Mesendoderm (in vitro differentiated cells): ENCODE results near the gene IGLL1.
"Not testable (repeated sequence)": the region's sequence is repeated elsewhere in the genome, so short reads cannot be mapped to it uniquely, and the experiment has no call there.

Experiments
- DNase-seq: peaks from one replicate; pipeline ENCODE4 v3.0.0; 2013
- H2AK5ac ChIP-seq: 2 replicates; pipeline ENCODE4 v1.6.1; 2013; ENCODE audit warnings: low read length, inconsistent platforms
- H2BK120ac ChIP-seq: 2 replicates; pipeline ENCODE4 v1.6.1; 2013; ENCODE audit warnings: low read depth, mild to moderate bottlenecking, low read length, moderate library complexity, mixed read lengths
- H2BK15ac ChIP-seq: replicated peaks from 2 replicates; pipeline ENCODE4 v1.6.1; 2013; ENCODE audit warnings: low read depth, mild to moderate bottlenecking, moderate library complexity
- H2BK5ac ChIP-seq: 2 replicates; pipeline ENCODE4 v1.6.1; 2013; ENCODE audit warnings: low read length, inconsistent platforms
- H3K18ac ChIP-seq: 2 replicates; pipeline ENCODE4 v1.6.1; 2013; ENCODE audit warnings: mild to moderate bottlenecking, low read length, mixed read lengths
- H3K23ac ChIP-seq: one replicate; pipeline ENCODE4 v1.6.1; 2013; ENCODE audit warnings: low read length
- H3K27ac ChIP-seq: 2 replicates; pipeline ENCODE4 v1.5.1; 2013; ENCODE audit warnings: low read depth, mild to moderate bottlenecking, inconsistent platforms, low read length, moderate library complexity
- H3K27me3 ChIP-seq: 2 replicates; pipeline ENCODE4 v1.6.1; 2013; ENCODE audit warnings: low read length, control low read depth, mild to moderate bottlenecking, inconsistent platforms; ENCODE audit not compliant: insufficient read depth, poor library complexity
- H3K36me3 ChIP-seq: 2 replicates; pipeline ENCODE4 v1.6.1; 2013; ENCODE audit warnings: low read length, inconsistent platforms; ENCODE audit not compliant: control insufficient read depth, insufficient read depth
- H3K4ac ChIP-seq: one replicate; pipeline ENCODE4 v1.6.1; 2013; ENCODE audit warnings: low read depth, mild to moderate bottlenecking, low read length, moderate library complexity
- H3K4me1 ChIP-seq: 2 replicates; pipeline ENCODE4 v1.6.1; 2013; ENCODE audit warnings: low read depth, low read length, inconsistent platforms; ENCODE audit not compliant: control insufficient read depth
- H3K4me2 ChIP-seq: 2 replicates; pipeline ENCODE4 v1.6.1; 2013; ENCODE audit warnings: low read length
- H3K4me3 ChIP-seq: 2 replicates; pipeline ENCODE4 v1.5.1; 2013; ENCODE audit warnings: mild to moderate bottlenecking, low read length
- H3K56ac ChIP-seq: one replicate; pipeline ENCODE4 v1.6.1; 2013; ENCODE audit warnings: low read length
- H3K79me1 ChIP-seq: 2 replicates; pipeline ENCODE4 v1.6.1; 2013; ENCODE audit warnings: low read length, inconsistent platforms
- H3K79me2 ChIP-seq: 2 replicates; pipeline ENCODE4 v1.6.1; 2013; ENCODE audit warnings: mild to moderate bottlenecking, low read length; ENCODE audit not compliant: control insufficient read depth, insufficient read depth
- H3K9ac ChIP-seq: 2 replicates; pipeline ENCODE4 v1.6.1; 2013; ENCODE audit warnings: low read length, inconsistent platforms
- H4K5ac ChIP-seq: one replicate; pipeline ENCODE4 v1.6.1; 2013; ENCODE audit warnings: low read length
- H4K8ac ChIP-seq: one replicate; pipeline ENCODE4 v1.6.1; 2013; ENCODE audit warnings: low read depth, mild to moderate bottlenecking, control low read depth, low read length, moderate library complexity
- WGBS: extraction: QIAGEN DNeasy Blood & Tissue Kit; methylation state at CpG from one replicate; pipeline ENCODE4 v1.1.7; 2013; ENCODE audit warnings: low lambda C conversion rate, missing lambda C conversion rate; ENCODE audit not compliant: insufficient coverage; ENCODE audit errors: extremely low coverage; 5-methylcytosine and 5-hydroxymethylcytosine counted together

The IGLL1 gene

DNA sequence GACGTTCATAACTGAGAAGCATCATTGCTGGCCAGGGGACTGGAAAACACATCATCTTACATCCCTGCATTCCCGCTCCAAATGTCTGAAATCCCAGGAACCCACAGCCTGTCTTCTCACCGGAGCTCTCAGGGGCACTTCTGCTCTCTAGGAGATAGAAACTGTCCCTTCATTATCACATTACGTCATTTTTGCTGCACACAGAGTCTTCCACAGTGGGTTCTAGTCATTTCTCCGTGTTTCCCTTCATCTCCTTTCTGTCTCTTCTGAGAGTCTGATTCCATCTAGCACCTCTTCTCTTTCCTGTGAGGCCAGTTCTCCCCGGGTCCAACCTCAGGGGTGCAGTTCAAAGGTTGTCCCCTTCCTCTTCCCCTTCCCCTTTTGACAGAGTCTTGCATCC is 15.8 kb upstream of the IGLL1 start:
- not testable (repeated sequence) for H3K27ac ChIP-seq, H3K23ac ChIP-seq, H3K79me2 ChIP-seq, H3K18ac ChIP-seq, H3K4ac ChIP-seq, H3K4me1 ChIP-seq, H2BK120ac ChIP-seq, H3K36me3 ChIP-seq, DNase-seq, H4K5ac ChIP-seq, H3K4me3 ChIP-seq, H2BK15ac ChIP-seq, H2BK5ac ChIP-seq, H3K56ac ChIP-seq, H3K79me1 ChIP-seq, H4K8ac ChIP-seq, H2AK5ac ChIP-seq, H3K9ac ChIP-seq, H3K27me3 ChIP-seq, H3K4me2 ChIP-seq
- WGBS, result no CpG with 5 or more reads among the region's 6 CpGs

DNA sequence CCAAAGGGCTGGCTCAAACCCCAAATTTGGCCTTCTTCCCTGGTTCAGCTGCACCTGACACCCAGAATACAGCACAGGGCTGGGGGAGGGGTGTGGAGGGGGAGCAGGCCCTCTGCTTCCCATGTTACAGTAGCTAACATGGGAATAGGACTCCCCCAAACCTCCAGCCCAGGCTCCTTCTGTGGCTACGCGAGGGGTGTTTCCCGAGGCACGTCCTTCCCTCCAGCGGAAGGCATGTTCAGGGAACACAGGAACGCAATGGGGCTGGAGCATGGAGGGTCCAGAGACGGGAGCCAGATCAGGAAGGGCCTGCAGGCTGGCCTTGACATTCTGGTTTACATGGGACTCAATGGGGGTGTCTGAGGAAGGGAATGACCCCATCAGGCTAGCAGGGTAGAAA is 11.8 kb upstream of the IGLL1 start:
- H2BK5ac ChIP-seq, result no peak overlapping the region
- peak overlapping the region; percentile 21 for H3K9ac ChIP-seq
- H3K4me1 ChIP-seq, result peaks cover 3% of the 10 kb centered on the region
- H2BK120ac ChIP-seq, result no peak overlapping the region
- H3K79me2 ChIP-seq, result no peaks in the 10 kb centered on the region
- H3K27me3 ChIP-seq, result no peaks in the 10 kb centered on the region
- H2BK15ac ChIP-seq, result no peak overlapping the region
- no CpG with 5 or more reads among the region's 7 CpGs for WGBS
- no peak overlapping the region for H3K27ac ChIP-seq
- no peak overlapping the region for H3K4me2 ChIP-seq
- H3K36me3 ChIP-seq, result no peaks in the 10 kb centered on the region
- no peak overlapping the region for H3K23ac ChIP-seq
- no peak overlapping the region for H3K18ac ChIP-seq
- no peak for DNase-seq
- H3K4ac ChIP-seq, result no peak overlapping the region
- H4K5ac ChIP-seq, result no peak overlapping the region
- no peak overlapping the region for H2AK5ac ChIP-seq
- no peak overlapping the region for H3K4me3 ChIP-seq
- H3K79me1 ChIP-seq, result no peaks in the 10 kb centered on the region
- peak overlapping the region; percentile 38 for H3K56ac ChIP-seq
- no peak overlapping the region for H4K8ac ChIP-seq

- Histone ChIP-seq H4K5ac (no peak overlapping the region), H3K27me3 (no peaks in the 10 kb centered on the region), H2BK120ac (no peak overlapping the region), H2AK5ac (no peak overlapping the region), H3K4ac (no peak overlapping the region), H3K79me1 (no peaks in the 10 kb centered on the region), H3K4me1 (peaks cover 3% of the 10 kb centered on the region), H3K79me2 (no peaks in the 10 kb centered on the region), H3K27ac (no peak overlapping the region), H3K9ac (peak overlapping the region; percentile 33), H4K8ac (no peak overlapping the region), H3K4me3 (no peak overlapping the region), H2BK15ac (no peak overlapping the region), H2BK5ac (no peak overlapping the region), H3K18ac (no peak overlapping the region), H3K36me3 (no peaks in the 10 kb centered on the region), H3K4me2 (no peak overlapping the region), H3K56ac (peak overlapping the region; percentile 51), H3K23ac (no peak overlapping the region)
- WGBS, result no CpG with 5 or more reads among the region's 11 CpGs
- DNase-seq, result peak; percentile 84
Measured at GRCh38 chr22:23591201-23591791, 11.2 kb upstream of the IGLL1 start.

DNA sequence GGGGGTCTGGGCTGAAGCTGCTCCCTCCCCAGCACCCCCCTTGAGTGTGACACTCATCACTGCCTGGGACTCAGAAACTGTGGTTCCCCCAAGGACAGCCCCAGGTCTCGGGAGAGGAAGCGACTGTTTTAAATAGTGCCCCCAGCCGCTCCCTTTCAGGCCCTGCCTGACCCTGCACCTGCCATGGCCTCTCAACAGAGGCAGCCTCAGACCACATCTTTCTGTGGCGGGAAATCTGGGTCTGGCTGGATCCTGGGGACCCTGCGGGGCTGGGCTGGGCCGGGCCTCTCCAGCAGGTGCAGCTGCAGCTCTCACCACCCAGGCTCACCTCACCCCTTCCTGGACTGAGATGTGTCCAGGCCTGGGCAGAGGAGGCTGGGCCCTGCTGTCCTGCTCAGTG is 3.7 kb upstream of the IGLL1 start:
- H3K27ac ChIP-seq, result no peak overlapping the region
- DNase-seq, result no peak

GRCh38 chr22:23583153-23583552 is 3.1 kb upstream of the IGLL1 start:
- Histone ChIP-seq H3K4me1 (no peaks in the 10 kb centered on the region), H3K4me3 (no peak overlapping the region), H3K4me2 (no peak overlapping the region), H3K4ac (no peak overlapping the region), H3K27me3 (no peaks in the 10 kb centered on the region), H2AK5ac (no peak overlapping the region), H4K5ac (no peak overlapping the region), H3K56ac (no peak overlapping the region), H3K36me3 (no peaks in the 10 kb centered on the region), H4K8ac (no peak overlapping the region), H3K23ac (no peak overlapping the region), H2BK5ac (no peak overlapping the region), H3K9ac (no peak overlapping the region), H3K79me2 (no peaks in the 10 kb centered on the region), H3K79me1 (no peaks in the 10 kb centered on the region), H2BK15ac (no peak overlapping the region), H3K18ac (no peak overlapping the region), H2BK120ac (no peak overlapping the region), H3K27ac (no peak overlapping the region)
- DNase-seq, result no peak
- WGBS, result no CpG with 5 or more reads among the region's 7 CpGs

More for the DNA sequence above, 3.7 kb upstream of the IGLL1 start:
- no peak overlapping the region for H2BK5ac ChIP-seq
- H3K23ac ChIP-seq, result no peak overlapping the region
- H3K36me3 ChIP-seq, result no peaks in the 10 kb centered on the region
- WGBS, result no CpG with 5 or more reads among the region's 6 CpGs
- H3K79me2 ChIP-seq, result no peaks in the 10 kb centered on the region
- no peaks in the 10 kb centered on the region for H3K4me1 ChIP-seq
- no peak overlapping the region for H2BK15ac ChIP-seq
- no peak overlapping the region for H3K4me2 ChIP-seq
- H3K27me3 ChIP-seq, result no peaks in the 10 kb centered on the region
- H3K79me1 ChIP-seq, result no peaks in the 10 kb centered on the region
- no peak overlapping the region for H3K4ac ChIP-seq
- H3K56ac ChIP-seq, result no peak overlapping the region
- H2BK120ac ChIP-seq, result no peak overlapping the region
- no peak overlapping the region for H3K18ac ChIP-seq
- no peak overlapping the region for H3K4me3 ChIP-seq
- H3K9ac ChIP-seq, result no peak overlapping the region
- H4K8ac ChIP-seq, result no peak overlapping the region
- no peak overlapping the region for H4K5ac ChIP-seq
- H2AK5ac ChIP-seq, result no peak overlapping the region

DNA sequence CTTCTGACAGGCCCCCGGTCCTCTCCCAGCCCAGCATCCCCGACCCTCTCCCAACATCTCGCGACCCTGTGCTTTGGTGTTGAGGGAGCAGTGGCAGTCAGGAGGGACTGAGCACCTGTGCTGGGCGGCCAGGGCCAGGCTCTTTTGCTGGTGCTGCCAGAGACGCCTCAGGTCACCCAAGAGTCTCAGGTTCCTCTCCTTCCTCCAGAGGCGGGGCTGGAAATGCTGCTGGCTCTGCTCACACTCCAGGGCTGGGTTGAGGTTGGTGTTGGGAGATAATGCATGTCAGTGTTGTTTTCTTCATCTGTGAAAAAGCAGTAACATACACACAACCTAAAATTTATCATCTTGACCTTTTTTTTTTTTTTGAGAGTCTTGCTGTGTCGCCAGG is 1.2 kb upstream of the IGLL1 start:
- H3K79me1 ChIP-seq, result no peaks in the 10 kb centered on the region
- DNase-seq, result no peak
- no peak overlapping the region for H3K4me2 ChIP-seq
- no peak overlapping the region for H3K9ac ChIP-seq
- no peak overlapping the region for H3K23ac ChIP-seq
- no peak overlapping the region for H3K18ac ChIP-seq
- H4K5ac ChIP-seq, result no peak overlapping the region
- WGBS, result no CpG with 5 or more reads among the region's 8 CpGs
- no peaks in the 10 kb centered on the region for H3K27me3 ChIP-seq
- H3K4me1 ChIP-seq, result no peaks in the 10 kb centered on the region
- no peak overlapping the region for H3K4me3 ChIP-seq
- H3K27ac ChIP-seq, result no peak overlapping the region
- H4K8ac ChIP-seq, result no peak overlapping the region
- no peak overlapping the region for H3K4ac ChIP-seq
- H2AK5ac ChIP-seq, result no peak overlapping the region
- no peaks in the 10 kb centered on the region for H3K79me2 ChIP-seq
- H3K36me3 ChIP-seq, result no peaks in the 10 kb centered on the region
- H3K56ac ChIP-seq, result no peak overlapping the region
- H2BK5ac ChIP-seq, result no peak overlapping the region
- H2BK15ac ChIP-seq, result no peak overlapping the region
- no peak overlapping the region for H2BK120ac ChIP-seq
